ENCODE data around the gene ZNF32.

Gene ZNF32

GRCh38 chr10:43648398-43649184 lies at the start of gene ZNF32:
TSS of gene ZNF32 (minus strand) at chr10:43648881. CDS start at chr10:43646133, 2,748 bp downstream.
- peak; percentile 79 for DNase-seq

- no peak for DNase-seq
Observed at GRCh38 chr10:43698156-43698555, 49.5 kb upstream of the ZNF32 start.

- DNase-seq, result no peak
Observed at GRCh38 chr10:43696909-43697483, 48.3 kb upstream of the ZNF32 start.

GRCh38 chr10:43695730-43696129 lies 47.0 kb upstream of the ZNF32 start:
- no peak for DNase-seq

- no peak for DNase-seq
Observed at GRCh38 chr10:43695321-43695720, 46.6 kb upstream of the ZNF32 start.

GRCh38 chr10:43694526-43694925 lies 45.8 kb upstream of the ZNF32 start:
- no peak for DNase-seq

- DNase-seq, result no peak
Observed at GRCh38 chr10:43693602-43694001, 44.9 kb upstream of the ZNF32 start.

- no peak for DNase-seq
Observed at GRCh38 chr10:43692051-43692825, 43.6 kb upstream of the ZNF32 start.

GRCh38 chr10:43691485-43691884 lies 42.8 kb upstream of the ZNF32 start:
- DNase-seq, result no peak

GRCh38 chr10:43689955-43690771 lies 41.5 kb upstream of the ZNF32 start:
- DNase-seq, result peak; percentile 86

GRCh38 chr10:43689618-43689954 lies 40.9 kb upstream of the ZNF32 start:
- DNase-seq, result peak; percentile 41

GRCh38 chr10:43689007-43689491 lies 40.4 kb upstream of the ZNF32 start:
- no peak for DNase-seq

- no peak for DNase-seq
Observed at GRCh38 chr10:43688348-43688892, 39.7 kb upstream of the ZNF32 start.

- DNase-seq, result no peak
Observed at GRCh38 chr10:43687373-43687772, 38.7 kb upstream of the ZNF32 start.

- DNase-seq, result no peak
Observed at GRCh38 chr10:43686414-43686813, 37.7 kb upstream of the ZNF32 start.

GRCh38 chr10:43685744-43686143 lies 37.1 kb upstream of the ZNF32 start:
- no peak for DNase-seq

- DNase-seq, result no peak
Observed at GRCh38 chr10:43684292-43684559, 35.5 kb upstream of the ZNF32 start.

GRCh38 chr10:43683451-43684291 lies 35.0 kb upstream of the ZNF32 start:
- DNase-seq, result no peak

- no peak for DNase-seq
Observed at GRCh38 chr10:43682956-43683355, 34.3 kb upstream of the ZNF32 start.

GRCh38 chr10:43681721-43682120 lies 33.0 kb upstream of the ZNF32 start:
- no peak for DNase-seq

- no peak for DNase-seq
Observed at GRCh38 chr10:43681220-43681619, 32.5 kb upstream of the ZNF32 start.

- no peak for DNase-seq
Observed at GRCh38 chr10:43680035-43680434, 31.4 kb upstream of the ZNF32 start.

Data from stimulated activated CD4-positive, alpha-beta T cell treated with anti-CD3 and anti-CD28 coated beads, Interleukin-12 subunit alpha, Interleukin-12 subunit beta, amount 100 ng/mL, for 4 hours (primary cell).